Embryonic facial prominence (tissue), 1 donor: ENCODE measurements around the gene DLGAP1.
"Not testable (repeated sequence)": the region's sequence is repeated elsewhere in the genome, so short reads cannot be mapped to it uniquely, and the experiment has no call there.

Experiments used
- DNase-seq: peaks from one replicate; pipeline ENCODE4 v3.0.0-alpha.2; 2016; ENCODE audit errors: extremely low spot score

The DLGAP1 gene

GRCh38 chr18:3660739-3661515 is 794.2 kb downstream of the DLGAP1 start:
- DNase-seq, result no peak

- no peak for DNase-seq
These were observed 796.6 kb downstream of the DLGAP1 start for GRCh38 chr18:3658529-3658928.

GRCh38 chr18:3655254-3656050 is 799.7 kb downstream of the DLGAP1 start:
- no peak for DNase-seq

- no peak for DNase-seq
These were observed 800.5 kb downstream of the DLGAP1 start for GRCh38 chr18:3654442-3655253.

- no peak for DNase-seq
These were observed 801.2 kb downstream of the DLGAP1 start for GRCh38 chr18:3653851-3654441.

GRCh38 chr18:3653263-3653850 is 801.8 kb downstream of the DLGAP1 start:
- no peak for DNase-seq

- peak; percentile 53 for DNase-seq
These were observed 802.5 kb downstream of the DLGAP1 start for GRCh38 chr18:3652380-3653262.

- no peak for DNase-seq
These were observed 803.8 kb downstream of the DLGAP1 start for GRCh38 chr18:3651266-3651665.

- not testable (repeated sequence) for DNase-seq
These were observed 804.5 kb downstream of the DLGAP1 start for GRCh38 chr18:3650521-3651042.

- DNase-seq, result no peak
These were observed 805.3 kb downstream of the DLGAP1 start for GRCh38 chr18:3649633-3650426.

- no peak for DNase-seq
These were observed 805.9 kb downstream of the DLGAP1 start for GRCh38 chr18:3649135-3649632.

- DNase-seq, result no peak
These were observed 806.5 kb downstream of the DLGAP1 start for GRCh38 chr18:3648641-3649040.

- no peak for DNase-seq
These were observed 806.9 kb downstream of the DLGAP1 start for GRCh38 chr18:3648200-3648599.

- DNase-seq, result no peak
These were observed 807.5 kb downstream of the DLGAP1 start for GRCh38 chr18:3647636-3648035.

- no peak for DNase-seq
These were observed 809.5 kb downstream of the DLGAP1 start for GRCh38 chr18:3645384-3646156.

- no peak for DNase-seq
These were observed 820.7 kb downstream of the DLGAP1 start for GRCh38 chr18:3634250-3634939.

GRCh38 chr18:3631887-3632286 is 823.2 kb downstream of the DLGAP1 start:
- DNase-seq, result no peak
